Endodermal cell (in vitro differentiated cells): ENCODE measurements around the gene RBM5. TPM values are rescaled to one million over a fixed set of nuclear protein-coding genes. Genes with fewer than 3 reads are reported as not detected.
A peak's percentile ranks its signal among the peaks of the same experiment; 100 is the strongest.

Source experiments
- DNase-seq: peaks from one replicate; pipeline ENCODE4 v3.0.0-alpha.2; 2017
- H3K27ac ChIP-seq: 2 replicates; pipeline ENCODE4 v1.5.1; 2013; ENCODE audit warnings: mild to moderate bottlenecking, low read depth, low read length, moderate library complexity
- H3K27me3 ChIP-seq: 2 replicates; pipeline ENCODE4 v1.6.1; 2013; ENCODE audit warnings: mild to moderate bottlenecking, low read length, moderate library complexity; ENCODE audit not compliant: insufficient read depth, control insufficient read depth, poor library complexity, severe bottlenecking
- H3K36me3 ChIP-seq: 2 replicates; pipeline ENCODE4 v1.7.0; 2013; ENCODE audit warnings: mild to moderate bottlenecking, low read length, moderate library complexity; ENCODE audit not compliant: control insufficient read depth, insufficient read depth
- H3K4me1 ChIP-seq: one replicate; pipeline ENCODE4 v1.7.0; 2013; ENCODE audit warnings: low read length; ENCODE audit not compliant: control insufficient read depth, insufficient read depth
- H3K4me3 ChIP-seq: 2 replicates; pipeline ENCODE4 v1.5.1; 2013; ENCODE audit warnings: mild to moderate bottlenecking, low read length, moderate library complexity
- H3K9ac ChIP-seq: 2 replicates; pipeline ENCODE4 v1.6.1; 2013; ENCODE audit warnings: mild to moderate bottlenecking, low read length, moderate library complexity; ENCODE audit not compliant: poor library complexity, severe bottlenecking; ENCODE audit errors: extremely low read depth
- H3K9me3 ChIP-seq: 2 replicates; pipeline ENCODE4 v1.6.1; 2013; ENCODE audit warnings: mild to moderate bottlenecking, low read length, moderate library complexity; ENCODE audit not compliant: control insufficient read depth
- H3K27ac Mint-ChIP-seq: 2 replicates; pipeline ENCODE4 v1.8.0; 2020; ENCODE audit warnings: mixed read lengths
- H3K27me3 Mint-ChIP-seq: 2 replicates; pipeline ENCODE4 v1.8.0; 2021; ENCODE audit warnings: mild to moderate bottlenecking, mixed read lengths; ENCODE audit not compliant: insufficient read depth
- H3K36me3 Mint-ChIP-seq: 2 replicates; pipeline ENCODE4 v1.8.0; 2020; ENCODE audit warnings: low read depth, mixed read lengths
- H3K4me1 Mint-ChIP-seq: 2 replicates; pipeline ENCODE4 v1.8.0; 2020; ENCODE audit warnings: mixed read lengths
- H3K4me3 Mint-ChIP-seq: 2 replicates; pipeline ENCODE4 v1.8.0; 2020; ENCODE audit warnings: mild to moderate bottlenecking, moderate library complexity, mixed read lengths
- H3K9me3 Mint-ChIP-seq: 2 replicates; pipeline ENCODE4 v1.8.0; 2020; ENCODE audit warnings: mild to moderate bottlenecking, mixed read lengths
- WGBS, 2 experiments: methylation state at CpG; one replicate each; pipeline versions ENCODE4 v1.1.5 to v1.1.7; 2013; ENCODE audit warnings: missing lambda C conversion rate in 2 of 2, mixed read lengths in 1 of 2; ENCODE audit not compliant: insufficient coverage in 1 of 2, insufficient read length in 1 of 2; 5-methylcytosine and 5-hydroxymethylcytosine counted together
- total RNA-seq, 2 donors: library from RNA; stranded (reverse); fragmentation: NEBNext Ultra II Directional in 1 of 2; extraction: Animal tissue kit (Norgen Biotek cat#: 25700) in 1 of 2; gene quantifications; 2 replicates in 1 of 2; 3 replicates in 1 of 2; pipeline ENCODE4 v1.2.1, GENCODE V29; 2021
- TF ChIP-seq, protein P1 (sequence below): fragments of 200-600 bp; sonication (generic); conservative IDR thresholded peaks from 2 replicates; pipeline ENCODE4 v1.5.0; 2021; ENCODE audit warnings: antibody characterized with exemption, mild to moderate bottlenecking

RBM5 gene
- total RNA-seq, 2 donors from 2014 or later, result 153 to 166 TPM

DNA sequence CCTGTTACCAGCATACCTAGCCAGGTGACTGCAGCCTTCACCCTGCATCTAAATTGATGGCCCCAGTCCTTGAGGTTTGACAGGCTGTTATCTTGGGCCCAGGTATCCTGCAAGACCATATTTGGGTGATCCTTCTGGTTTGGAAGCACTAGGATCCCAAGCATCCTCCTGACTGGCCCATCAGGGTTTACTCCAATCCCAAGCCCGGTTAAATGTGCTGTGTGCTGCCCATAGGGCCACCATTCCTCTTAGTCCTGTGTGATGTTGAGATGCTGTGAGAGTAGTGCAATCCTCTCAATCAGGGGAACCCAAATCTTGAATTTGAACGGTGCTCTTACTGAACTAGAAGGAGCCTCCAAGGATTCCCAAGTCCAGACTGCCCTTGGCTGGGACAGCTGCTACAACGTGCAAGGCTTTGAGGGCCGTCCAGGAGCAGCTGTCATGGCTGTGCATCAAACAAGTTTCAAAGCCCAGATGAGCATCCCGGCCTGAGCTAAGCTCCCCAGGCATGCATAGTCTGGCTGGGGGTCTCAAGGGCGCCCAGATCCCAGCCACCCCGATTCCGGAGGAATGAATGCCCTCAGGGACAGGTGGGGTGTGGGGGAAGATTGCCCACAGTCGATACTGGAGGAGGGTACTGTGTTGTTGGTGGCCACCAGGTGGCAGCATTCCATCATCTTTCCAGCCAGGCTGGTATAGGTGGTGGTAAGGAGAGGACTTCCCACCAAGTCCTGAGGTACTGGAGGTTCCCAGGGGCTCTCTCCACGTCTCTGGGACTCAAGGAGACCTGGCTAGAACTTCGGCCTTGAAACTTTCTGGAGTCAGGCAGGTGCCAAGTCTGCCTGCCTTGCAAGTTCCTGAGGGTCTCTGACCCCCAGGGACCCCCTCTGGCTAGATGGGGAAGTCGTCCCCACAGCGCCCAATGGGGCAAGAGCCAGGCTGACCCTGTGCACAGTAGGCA is 32.6 kb downstream of the RBM5 start:
- H3K4me1 Mint-ChIP-seq, result peaks cover 18% of the 10 kb centered on the region
- H3K4me3 ChIP-seq, result no peak overlapping the region
- H3K27ac ChIP-seq, result peak overlapping the region; percentile 6
- WGBS, 2 experiments, result 52 to 56% methylated on average over 12 to 13 of the region's 13 CpGs
- H3K36me3 Mint-ChIP-seq, result peaks cover 29% of the 10 kb centered on the region
- H3K9me3 Mint-ChIP-seq, result no peaks in the 10 kb centered on the region
- H3K27me3 Mint-ChIP-seq, result no peaks in the 10 kb centered on the region
- H3K4me1 ChIP-seq, result peaks cover 16% of the 10 kb centered on the region
- H3K36me3 ChIP-seq, result peaks cover 43% of the 10 kb centered on the region
- H3K4me3 Mint-ChIP-seq, result no peak overlapping the region
- H3K27me3 ChIP-seq, result no peaks in the 10 kb centered on the region
- DNase-seq, result peak; percentile 93
- TF ChIP-seq, protein P1, sequence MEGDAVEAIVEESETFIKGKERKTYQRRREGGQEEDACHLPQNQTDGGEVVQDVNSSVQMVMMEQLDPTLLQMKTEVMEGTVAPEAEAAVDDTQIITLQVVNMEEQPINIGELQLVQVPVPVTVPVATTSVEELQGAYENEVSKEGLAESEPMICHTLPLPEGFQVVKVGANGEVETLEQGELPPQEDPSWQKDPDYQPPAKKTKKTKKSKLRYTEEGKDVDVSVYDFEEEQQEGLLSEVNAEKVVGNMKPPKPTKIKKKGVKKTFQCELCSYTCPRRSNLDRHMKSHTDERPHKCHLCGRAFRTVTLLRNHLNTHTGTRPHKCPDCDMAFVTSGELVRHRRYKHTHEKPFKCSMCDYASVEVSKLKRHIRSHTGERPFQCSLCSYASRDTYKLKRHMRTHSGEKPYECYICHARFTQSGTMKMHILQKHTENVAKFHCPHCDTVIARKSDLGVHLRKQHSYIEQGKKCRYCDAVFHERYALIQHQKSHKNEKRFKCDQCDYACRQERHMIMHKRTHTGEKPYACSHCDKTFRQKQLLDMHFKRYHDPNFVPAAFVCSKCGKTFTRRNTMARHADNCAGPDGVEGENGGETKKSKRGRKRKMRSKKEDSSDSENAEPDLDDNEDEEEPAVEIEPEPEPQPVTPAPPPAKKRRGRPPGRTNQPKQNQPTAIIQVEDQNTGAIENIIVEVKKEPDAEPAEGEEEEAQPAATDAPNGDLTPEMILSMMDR, result peak; percentile 94
- H3K27ac Mint-ChIP-seq, result no peak overlapping the region
- no peak overlapping the region for H3K9ac ChIP-seq
- H3K9me3 ChIP-seq, result no peaks in the 10 kb centered on the region

DNA sequence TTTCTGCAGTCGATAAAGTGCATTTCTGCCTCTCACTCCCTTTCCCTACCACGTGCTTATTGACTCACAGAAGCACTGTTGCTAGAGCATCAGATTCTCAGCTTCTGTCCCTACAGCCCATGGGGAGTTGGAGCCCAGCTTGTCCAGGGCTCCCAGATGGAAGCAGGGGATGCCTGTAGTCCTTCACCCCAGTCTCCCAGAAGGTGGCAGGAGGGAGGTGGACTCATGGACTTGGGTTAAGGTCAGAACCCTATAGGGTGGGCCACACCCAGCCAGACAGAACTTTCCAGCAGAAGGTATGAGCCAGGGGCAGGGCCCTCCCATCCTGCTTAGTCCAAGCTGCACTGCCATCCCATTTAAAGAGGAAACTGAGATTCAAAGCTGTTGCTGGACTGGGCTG is 33.4 kb downstream of the RBM5 start:
- peaks cover 35% of the 10 kb centered on the region for H3K36me3 ChIP-seq
- H3K9ac ChIP-seq, result no peak overlapping the region
- no peaks in the 10 kb centered on the region for H3K27me3 ChIP-seq
- peak; percentile 51 for DNase-seq
- no peak overlapping the region for H3K4me3 ChIP-seq
- Mint-ChIP-seq H3K27me3 (no peaks in the 10 kb centered on the region), H3K4me1 (peaks cover 20% of the 10 kb centered on the region), H3K9me3 (no peaks in the 10 kb centered on the region), H3K4me3 (no peak overlapping the region), H3K36me3 (peaks cover 22% of the 10 kb centered on the region), H3K27ac (no peak overlapping the region)
- WGBS, 2 experiments, result 88 to 96% methylated on average over 2 of the region's 2 CpGs
- no peak overlapping the region for H3K27ac ChIP-seq
- peaks cover 21% of the 10 kb centered on the region for H3K4me1 ChIP-seq
- H3K9me3 ChIP-seq, result no peaks in the 10 kb centered on the region
- TF ChIP-seq, protein P1, result no peak

DNA sequence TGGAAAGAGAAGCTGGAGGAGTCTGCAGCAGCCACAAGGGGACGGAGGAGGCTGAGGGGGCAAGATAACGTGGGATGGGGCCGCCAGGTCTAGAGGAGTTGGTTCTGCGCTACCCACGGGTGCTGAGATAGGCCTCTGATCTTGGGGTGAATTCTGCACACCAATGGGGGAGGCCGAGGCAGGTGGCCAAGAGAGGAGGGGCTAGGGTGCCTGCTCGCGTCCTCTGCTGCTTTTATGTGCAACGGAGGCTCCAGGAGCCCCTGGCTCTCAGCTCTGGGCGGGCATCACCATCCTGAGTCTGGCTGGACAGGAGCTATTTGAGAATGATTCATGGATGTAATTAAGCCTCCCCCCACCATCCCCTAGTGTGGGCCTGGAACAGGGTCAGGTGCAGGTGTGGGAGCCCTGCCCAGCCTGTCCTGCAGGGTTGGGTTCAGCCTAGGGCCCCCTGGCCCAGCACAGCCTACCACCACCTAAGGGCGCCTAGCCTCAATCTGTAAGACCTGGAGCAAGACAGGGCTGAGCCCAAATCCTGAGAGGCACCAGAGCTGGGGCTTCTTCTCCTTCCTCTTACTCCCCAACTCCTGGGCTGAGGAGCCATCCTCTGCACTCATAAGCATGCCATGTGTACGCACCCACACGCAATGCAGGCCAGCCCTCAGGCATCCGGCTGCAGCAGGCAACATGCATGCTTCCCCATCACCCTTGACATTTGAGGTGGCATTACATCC is 34.1 kb downstream of the RBM5 start:
- H3K9me3 ChIP-seq, result no peaks in the 10 kb centered on the region
- H3K4me1 ChIP-seq, result peaks cover 24% of the 10 kb centered on the region
- H3K27ac Mint-ChIP-seq, result no peak overlapping the region
- no peak for DNase-seq
- H3K9me3 Mint-ChIP-seq, result no peaks in the 10 kb centered on the region
- H3K9ac ChIP-seq, result no peak overlapping the region
- WGBS, 2 experiments, result 93 to 98% methylated on average over 11 to 14 of the region's 14 CpGs
- H3K4me1 Mint-ChIP-seq, result peaks cover 20% of the 10 kb centered on the region
- H3K36me3 ChIP-seq, result peaks cover 29% of the 10 kb centered on the region
- no peak overlapping the region for H3K4me3 ChIP-seq
- H3K36me3 Mint-ChIP-seq, result peaks cover 17% of the 10 kb centered on the region
- no peaks in the 10 kb centered on the region for H3K27me3 ChIP-seq
- H3K4me3 Mint-ChIP-seq, result no peak overlapping the region
- no peak overlapping the region for H3K27ac ChIP-seq
- H3K27me3 Mint-ChIP-seq, result no peaks in the 10 kb centered on the region
- TF ChIP-seq, protein P1, result no peak
